ENCODE data around the gene TMCC3.

DNA sequence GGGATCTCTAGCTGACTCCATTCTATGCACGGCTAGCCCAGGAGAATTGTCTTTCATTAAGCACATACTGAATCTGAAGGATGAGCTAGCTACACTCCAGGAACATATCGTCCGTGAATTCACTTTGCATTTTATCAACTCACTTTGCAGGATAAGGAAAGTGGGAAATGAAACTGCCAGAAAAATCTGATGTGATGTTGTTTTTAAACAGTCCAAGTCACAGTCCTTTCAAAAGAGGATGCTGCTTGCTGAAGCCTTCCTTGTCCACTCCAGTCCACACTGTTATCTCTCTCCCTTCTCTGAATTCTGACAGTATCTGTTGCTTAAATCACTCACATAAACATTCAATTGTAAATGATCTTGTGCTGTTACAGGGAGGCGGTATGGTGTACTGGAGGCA lies 12.7 kb upstream of the TMCC3 start:
- TF ChIP-seq, protein P1, sequence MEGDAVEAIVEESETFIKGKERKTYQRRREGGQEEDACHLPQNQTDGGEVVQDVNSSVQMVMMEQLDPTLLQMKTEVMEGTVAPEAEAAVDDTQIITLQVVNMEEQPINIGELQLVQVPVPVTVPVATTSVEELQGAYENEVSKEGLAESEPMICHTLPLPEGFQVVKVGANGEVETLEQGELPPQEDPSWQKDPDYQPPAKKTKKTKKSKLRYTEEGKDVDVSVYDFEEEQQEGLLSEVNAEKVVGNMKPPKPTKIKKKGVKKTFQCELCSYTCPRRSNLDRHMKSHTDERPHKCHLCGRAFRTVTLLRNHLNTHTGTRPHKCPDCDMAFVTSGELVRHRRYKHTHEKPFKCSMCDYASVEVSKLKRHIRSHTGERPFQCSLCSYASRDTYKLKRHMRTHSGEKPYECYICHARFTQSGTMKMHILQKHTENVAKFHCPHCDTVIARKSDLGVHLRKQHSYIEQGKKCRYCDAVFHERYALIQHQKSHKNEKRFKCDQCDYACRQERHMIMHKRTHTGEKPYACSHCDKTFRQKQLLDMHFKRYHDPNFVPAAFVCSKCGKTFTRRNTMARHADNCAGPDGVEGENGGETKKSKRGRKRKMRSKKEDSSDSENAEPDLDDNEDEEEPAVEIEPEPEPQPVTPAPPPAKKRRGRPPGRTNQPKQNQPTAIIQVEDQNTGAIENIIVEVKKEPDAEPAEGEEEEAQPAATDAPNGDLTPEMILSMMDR (IDR thresholded peaks at IDR 0.05): no peak
- TF ChIP-seq POLR2A (IDR thresholded peaks at IDR 0.05): no peak

Data from uterus (tissue), 2 donors.